Trophoblast cell (in vitro differentiated cells and primary cell): ENCODE data around the gene MVB12A.

Experiments
- DNase-seq, 2 donors: peaks; one replicate each; pipeline ENCODE4 v3.0.0-alpha.2; 2016
- H2AFZ ChIP-seq: 2 replicates; pipeline ENCODE4 v1.6.1; 2013; ENCODE audit warnings: low read length, moderate library complexity, mild to moderate bottlenecking; ENCODE audit not compliant: insufficient read depth, poor library complexity
- H2AK5ac ChIP-seq: 2 replicates; pipeline ENCODE4 v1.6.1; 2013; ENCODE audit warnings: mild to moderate bottlenecking, low read length
- H2BK120ac ChIP-seq: 2 replicates; pipeline ENCODE4 v1.6.1; 2013; ENCODE audit warnings: low read length, mild to moderate bottlenecking, moderate library complexity; ENCODE audit not compliant: insufficient read depth, poor library complexity
- H2BK12ac ChIP-seq: 2 replicates; pipeline ENCODE4 v1.6.1; 2013; ENCODE audit warnings: mild to moderate bottlenecking, low read length, moderate library complexity
- H2BK5ac ChIP-seq: 2 replicates; pipeline ENCODE4 v1.6.1; 2013; ENCODE audit warnings: low read length, low read depth, moderate library complexity, mild to moderate bottlenecking; ENCODE audit not compliant: poor library complexity
- H3K14ac ChIP-seq: 2 replicates; pipeline ENCODE4 v1.6.1; 2013; ENCODE audit warnings: mild to moderate bottlenecking, low read length
- H3K18ac ChIP-seq: 2 replicates; pipeline ENCODE4 v1.6.1; 2013; ENCODE audit warnings: mild to moderate bottlenecking, low read length
- H3K23ac ChIP-seq: 2 replicates; pipeline ENCODE4 v1.6.1; 2013; ENCODE audit warnings: low read length
- H3K27ac ChIP-seq: 2 replicates; pipeline ENCODE4 v1.5.1; 2013; ENCODE audit warnings: low read depth, mild to moderate bottlenecking, inconsistent platforms, low read length, moderate library complexity
- H3K27me3 ChIP-seq: 2 replicates; pipeline ENCODE4 v1.6.1; 2013; ENCODE audit warnings: inconsistent platforms, mild to moderate bottlenecking, low read length, moderate library complexity; ENCODE audit not compliant: insufficient read depth
- H3K36me3 ChIP-seq, 2 experiments: 1 replicate in 1 of 2; 2 replicates in 1 of 2; pipeline ENCODE4 v1.6.1; 2013; ENCODE audit warnings: low read length in 2 of 2, mild to moderate bottlenecking in 2 of 2, moderate library complexity in 1 of 2; ENCODE audit not compliant: insufficient read depth in 2 of 2, control insufficient read depth in 1 of 2
- H3K4ac ChIP-seq: 2 replicates; pipeline ENCODE4 v1.6.1; 2013; ENCODE audit warnings: low read depth, mild to moderate bottlenecking, low read length, moderate library complexity
- H3K4me1 ChIP-seq, 2 experiments: 1 replicate in 1 of 2; 2 replicates in 1 of 2; pipeline ENCODE4 v1.6.1; 2013; ENCODE audit warnings: low read length in 2 of 2, mild to moderate bottlenecking in 2 of 2, moderate library complexity in 1 of 2; ENCODE audit not compliant: insufficient read depth in 2 of 2, control insufficient read depth in 1 of 2
- H3K4me2 ChIP-seq: 2 replicates; pipeline ENCODE4 v1.6.1; 2013; ENCODE audit warnings: inconsistent platforms, mild to moderate bottlenecking, low read length, moderate library complexity
- H3K4me3 ChIP-seq: 2 replicates; pipeline ENCODE4 v1.5.1; 2013; ENCODE audit warnings: mild to moderate bottlenecking, low read depth, low read length, inconsistent platforms
- H3K79me1 ChIP-seq: one replicate; pipeline ENCODE4 v1.6.1; 2013; ENCODE audit warnings: low read length
- H3K79me2 ChIP-seq: 2 replicates; pipeline ENCODE4 v1.6.1; 2013; ENCODE audit warnings: low read length, mild to moderate bottlenecking; ENCODE audit not compliant: control insufficient read depth, insufficient read depth, poor library complexity
- H3K9ac ChIP-seq: 2 replicates; pipeline ENCODE4 v1.6.1; 2013; ENCODE audit warnings: mild to moderate bottlenecking, low read length
- H3K9me3 ChIP-seq: 2 replicates; pipeline ENCODE4 v1.6.1; 2013; ENCODE audit warnings: low read depth, mild to moderate bottlenecking, control low read depth, inconsistent platforms, low read length; ENCODE audit not compliant: insufficient read depth
- H4K12ac ChIP-seq: 2 replicates; pipeline ENCODE4 v1.6.1; 2013; ENCODE audit warnings: low read depth, mild to moderate bottlenecking, low read length, moderate library complexity
- H4K8ac ChIP-seq: 2 replicates; pipeline ENCODE4 v1.6.1; 2013; ENCODE audit warnings: low read depth, mild to moderate bottlenecking, low read length, moderate library complexity
- H4K91ac ChIP-seq: one replicate; pipeline ENCODE4 v1.6.1; 2013; ENCODE audit warnings: low read depth, mild to moderate bottlenecking, low read length, moderate library complexity
- WGBS: extraction: QIAGEN DNeasy Blood & Tissue Kit; methylation state at CpG from one replicate; pipeline ENCODE4 v1.1.7; 2013; ENCODE audit warnings: missing lambda C conversion rate; ENCODE audit not compliant: insufficient read length, insufficient coverage; ENCODE audit errors: extremely low coverage; 5-methylcytosine and 5-hydroxymethylcytosine counted together

Gene MVB12A

DNA sequence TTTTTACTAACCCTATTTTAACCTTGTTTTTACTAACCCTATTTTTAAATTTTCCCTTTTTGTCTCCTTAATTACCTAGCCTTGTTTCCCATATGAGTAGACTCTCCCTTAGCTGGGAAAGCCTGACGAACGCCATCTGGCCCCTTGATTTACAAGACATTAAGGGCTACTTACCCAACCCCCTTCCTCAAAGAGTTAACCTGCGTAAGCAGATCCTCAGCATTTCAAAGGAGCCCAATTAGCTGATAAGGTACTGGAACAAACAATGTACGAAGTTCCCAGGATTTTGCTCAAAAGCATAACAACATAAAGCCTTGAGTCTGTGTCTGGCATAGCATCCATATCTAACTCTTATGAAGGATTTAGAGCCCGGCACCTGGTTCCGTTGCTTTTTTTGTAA is 4.7 kb upstream of the MVB12A start:
- no peak for DNase-seq
- Histone ChIP-seq H2BK12ac (no peak overlapping the region), H2AK5ac (no peak overlapping the region), H3K36me3 (no peaks in the 10 kb centered on the region), H3K27ac (no peak overlapping the region), H3K79me2 (peaks cover 2% of the 10 kb centered on the region), H3K4me2 (no peak overlapping the region), H3K9ac (no peak overlapping the region), H2AFZ (no peak overlapping the region), H4K91ac (no peak overlapping the region), H3K23ac (no peak overlapping the region), H4K12ac (no peak overlapping the region), H3K9me3 (no peaks in the 10 kb centered on the region), H4K8ac (no peak overlapping the region), H3K14ac (no peak overlapping the region), H3K4me3 (no peak overlapping the region), H3K18ac (no peak overlapping the region), H3K4me1 (peaks cover 16 to 18% of the 10 kb centered on the region in 2 experiments), H3K4ac (no peak overlapping the region), H3K79me1 (peaks cover 7% of the 10 kb centered on the region), H2BK120ac (no peak overlapping the region), H3K27me3 (no peaks in the 10 kb centered on the region), H2BK5ac (no peak overlapping the region)
- whole genome bisulfite sequencing, result no CpG with 5 or more reads among the region's 6 CpGs

DNA sequence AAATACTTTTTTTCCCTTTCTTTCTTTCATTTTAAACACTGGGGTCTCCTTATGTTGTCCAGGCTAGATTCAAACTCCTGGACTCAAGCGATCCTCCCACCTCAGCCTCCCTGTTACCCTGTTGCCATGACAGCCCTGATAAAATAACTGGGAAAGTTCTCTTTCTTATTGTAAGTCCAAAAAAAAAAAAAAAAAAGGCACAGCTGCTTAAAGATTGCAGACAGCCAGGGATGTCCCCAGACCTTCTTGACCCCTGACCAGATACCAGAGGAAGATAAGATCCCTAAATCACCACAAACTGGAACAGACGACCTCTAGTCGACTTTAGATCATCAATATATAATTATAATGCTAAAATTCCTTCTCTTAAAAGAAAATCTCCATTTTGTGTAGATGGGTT is 1.1 kb upstream of the MVB12A start:
- Histone ChIP-seq H2BK5ac (no peak overlapping the region), H3K79me1 (peaks cover 10% of the 10 kb centered on the region), H3K27me3 (no peaks in the 10 kb centered on the region), H3K9ac (no peak overlapping the region), H3K27ac (no peak overlapping the region), H3K23ac (no peak overlapping the region), H3K18ac (no peak overlapping the region), H3K14ac (no peak overlapping the region), H3K9me3 (no peaks in the 10 kb centered on the region), H3K4ac (no peak overlapping the region), H4K8ac (no peak overlapping the region), H3K79me2 (peaks cover 6% of the 10 kb centered on the region), H3K4me3 (no peak overlapping the region), H3K36me3 (peaks cover 2% of the 10 kb centered on the region in 2 experiments), H2BK12ac (peak overlapping the region; percentile 15), H4K12ac (no peak overlapping the region), H4K91ac (no peak overlapping the region), H2AFZ (no peak overlapping the region), H3K4me1 (peaks cover 11 to 12% of the 10 kb centered on the region in 2 experiments), H2BK120ac (no peak overlapping the region), H3K4me2 (no peak overlapping the region), H2AK5ac (no peak overlapping the region)
- peak; percentile 60 to 90 for DNase-seq
- whole genome bisulfite sequencing, result no CpG with 5 or more reads among the region's 3 CpGs

DNA sequence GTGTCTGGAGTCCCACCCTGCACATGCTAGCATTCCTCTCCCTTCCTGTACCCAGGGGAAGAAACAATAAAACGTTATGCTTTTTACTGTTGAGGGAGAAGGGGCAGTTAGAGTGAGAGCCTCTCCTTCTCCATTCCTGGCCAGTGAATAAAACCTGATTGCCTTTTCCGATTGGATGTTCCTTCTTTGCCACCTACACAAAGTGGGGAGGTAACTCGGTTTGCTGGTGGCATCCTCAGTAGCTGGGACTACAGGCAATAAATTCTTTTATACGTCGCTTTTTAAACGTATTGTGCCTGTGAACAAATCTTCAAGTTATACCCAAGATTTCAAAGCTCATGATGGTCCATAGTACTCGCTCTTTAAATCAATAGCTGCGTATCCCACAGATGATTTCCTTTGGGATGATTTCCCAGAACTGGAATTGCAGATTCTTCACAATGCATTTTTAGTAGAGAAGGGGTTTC is 660 bp upstream of the MVB12A start:
- peaks cover 6% of the 10 kb centered on the region for H3K79me2 ChIP-seq
- peak overlapping the region; percentile 14 for H3K4ac ChIP-seq
- peak overlapping the region; percentile 66 for H3K4me2 ChIP-seq
- H3K14ac ChIP-seq, result peak overlapping the region; percentile 47
- H3K23ac ChIP-seq, result no peak overlapping the region
- H4K12ac ChIP-seq, result peak overlapping the region; percentile 74
- no peaks in the 10 kb centered on the region for H3K9me3 ChIP-seq
- peaks cover 10% of the 10 kb centered on the region for H3K79me1 ChIP-seq
- peak overlapping the region; percentile 70 for H4K91ac ChIP-seq
- peak overlapping the region; percentile 90 for H4K8ac ChIP-seq
- WGBS, result no CpG with 5 or more reads among the region's 8 CpGs
- H3K36me3 ChIP-seq, result peaks cover 5 to 6% of the 10 kb centered on the region in 2 experiments
- H3K4me1 ChIP-seq, result peaks cover 11 to 12% of the 10 kb centered on the region in 2 experiments
- peak overlapping the region; percentile 5 for H2AK5ac ChIP-seq
- no peak overlapping the region for H3K9ac ChIP-seq
- peak overlapping the region; percentile 15 for H2BK12ac ChIP-seq
- peak overlapping the region; percentile 79 for H3K27ac ChIP-seq
- H3K18ac ChIP-seq, result no peak overlapping the region
- H2AFZ ChIP-seq, result no peak overlapping the region
- H3K27me3 ChIP-seq, result no peaks in the 10 kb centered on the region
- peak overlapping the region; percentile 29 for H3K4me3 ChIP-seq
- H2BK5ac ChIP-seq, result peak overlapping the region; percentile 18
- H2BK120ac ChIP-seq, result peak overlapping the region; percentile 40
- DNase-seq, result peak in 1 of 2 donors; percentile 59

DNA sequence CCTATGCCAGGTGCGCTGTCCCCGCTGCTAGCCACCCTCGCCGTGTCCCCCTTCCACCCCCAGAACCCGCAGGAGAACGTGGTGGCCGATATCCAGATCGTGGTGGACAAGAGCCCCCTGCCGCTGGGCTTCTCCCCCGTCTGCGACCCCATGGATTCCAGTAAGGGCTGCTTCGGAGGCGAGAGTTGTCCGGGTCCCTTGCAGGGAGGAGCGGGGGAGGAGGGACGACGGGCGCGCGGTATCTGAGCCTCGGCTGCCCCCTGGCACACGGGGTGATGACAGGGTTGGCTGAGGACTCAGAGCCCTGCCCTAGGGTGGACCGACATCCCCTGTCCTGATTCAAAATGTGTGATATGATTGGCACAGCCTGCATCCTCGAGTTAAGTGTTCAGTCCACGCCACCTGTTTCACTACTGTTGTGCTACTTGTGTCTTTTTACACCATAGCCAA is 653 bp downstream of the MVB12A start:
- Histone ChIP-seq H4K8ac (peak overlapping the region; percentile 80), H3K9me3 (no peaks in the 10 kb centered on the region), H3K4me2 (peak overlapping the region; percentile 72), H3K27ac (no peak overlapping the region), H3K4me1 (peaks cover 10 to 16% of the 10 kb centered on the region in 2 experiments), H3K36me3 (peaks cover 5 to 6% of the 10 kb centered on the region in 2 experiments), H4K91ac (peak overlapping the region; percentile 88), H2BK12ac (no peak overlapping the region), H3K27me3 (no peaks in the 10 kb centered on the region), H3K23ac (no peak overlapping the region), H3K79me1 (peaks cover 10% of the 10 kb centered on the region), H3K4me3 (peak overlapping the region; percentile 87), H2AK5ac (peak overlapping the region; percentile 5), H3K4ac (peak overlapping the region; percentile 61), H3K9ac (no peak overlapping the region), H3K14ac (peak overlapping the region; percentile 83), H4K12ac (peak overlapping the region; percentile 66), H3K79me2 (peaks cover 6% of the 10 kb centered on the region), H2BK5ac (no peak overlapping the region), H2BK120ac (peak overlapping the region; percentile 57), H3K18ac (peak overlapping the region; percentile 81), H2AFZ (peak overlapping the region; percentile 91)
- WGBS, result no CpG with 5 or more reads among the region's 25 CpGs
- DNase-seq, result peak; percentile 4 to 54
